Activated CD8-positive, alpha-beta T cell treated with anti-CD3 and anti-CD28 coated beads for 36 hours (primary cell): ENCODE data around the gene ARF1. TPM values are rescaled to one million over a fixed set of nuclear protein-coding genes. Genes with fewer than 3 reads are reported as not detected.

Experiments used
- ATAC-seq: fragments of 200-7000 bp; cut with Tn5 transposase; one replicate; pipeline ENCODE4 v1.10.0; 2021; ENCODE audit warnings: mild to moderate bottlenecking, moderate library complexity
- CTCF ChIA-PET: fragments of 350-600 bp; sonication (Branson Sonifier 250); formaldehyde crosslinking; loops from one replicate; lab custom pipeline; 2021; ENCODE audit warnings: antibody characterized with exemption; lab: Charles Lee
- POLR2A ChIA-PET: fragments of 350-600 bp; sonication (Branson Sonifier 250); formaldehyde crosslinking; loops from one replicate; lab custom pipeline; 2021; ENCODE audit warnings: antibody characterized with exemption; lab: Charles Lee
- DNase-seq: peaks from one replicate; pipeline ENCODE4 v3.0.0-alpha.2; 2020
- H3K27ac Mint-ChIP-seq: one replicate; pipeline ENCODE4 v1.8.0; 2021; ENCODE audit warnings: mild to moderate bottlenecking, mixed read lengths
- H3K27me3 Mint-ChIP-seq: one replicate; pipeline ENCODE4 v1.8.0; 2021; ENCODE audit warnings: mixed read lengths
- H3K36me3 Mint-ChIP-seq: one replicate; pipeline ENCODE4 v1.8.0; 2021; ENCODE audit warnings: low read depth, mixed read lengths
- H3K4me1 Mint-ChIP-seq: one replicate; pipeline ENCODE4 v1.8.0; 2021; ENCODE audit warnings: low read depth, mixed read lengths
- H3K4me3 Mint-ChIP-seq: one replicate; pipeline ENCODE4 v1.8.0; 2021; ENCODE audit warnings: mild to moderate bottlenecking, moderate library complexity, mixed read lengths
- H3K9me3 Mint-ChIP-seq: one replicate; pipeline ENCODE4 v1.8.0; 2021; ENCODE audit warnings: mixed read lengths
- CTCF ChIP-seq: fragments of 200-600 bp; IDR thresholded peaks from one replicate; pipeline ENCODE4 v1.8.0; 2022; ENCODE audit warnings: antibody characterized with exemption, mild to moderate bottlenecking
- intact Hi-C: fragments of 100-400 bp; cut with micrococcal nuclease; formaldehyde crosslinking; loops from one replicate; pipeline ENCODE4 v1.10.0; 2022
- total RNA-seq, 2 experiments: library from RNA; stranded (reverse); gene quantifications; one replicate each; pipeline ENCODE4 v1.2.3, GENCODE V29; 2021

The ARF1 gene
- total RNA-seq, 2 experiments from 2014 or later: 349 to 350 TPM

- Mint-ChIP-seq H3K4me1 (peaks cover 2% of the 10 kb centered on the region), H3K27me3 (peaks cover 20% of the 10 kb centered on the region), H3K36me3 (no peaks in the 10 kb centered on the region), H3K4me3 (no peak overlapping the region), H3K9me3 (no peaks in the 10 kb centered on the region), H3K27ac (no peak overlapping the region)
- no peak for ATAC-seq
- DNase-seq: no peak
- ChIA-PET CTCF (no interaction called here), POLR2A (no interaction called here)
- TF ChIP-seq CTCF: no peak
- intact Hi-C loops: no loop called here
Measured at GRCh38 chr1:228065543-228066347, 16.8 kb upstream of the ARF1 start.

GRCh38 chr1:228066416-228066815, 16.1 kb upstream of the ARF1 start:
- no peaks in the 10 kb centered on the region for H3K9me3 Mint-ChIP-seq
- CTCF ChIA-PET: no interaction called here
- DNase-seq: no peak
- H3K27me3 Mint-ChIP-seq: peaks cover 14% of the 10 kb centered on the region
- no peaks in the 10 kb centered on the region for H3K4me1 Mint-ChIP-seq
- POLR2A ChIA-PET: no interaction called here
- no peak overlapping the region for H3K27ac Mint-ChIP-seq
- TF ChIP-seq CTCF: no peak
- no peak overlapping the region for H3K4me3 Mint-ChIP-seq
- intact Hi-C loops: no loop called here
- no peaks in the 10 kb centered on the region for H3K36me3 Mint-ChIP-seq
- no peak for ATAC-seq

- H3K27me3 Mint-ChIP-seq: peaks cover 12% of the 10 kb centered on the region
- DNase-seq: no peak
- CTCF ChIA-PET: no interaction called here
- intact Hi-C loops: no loop called here
- no peak overlapping the region for H3K4me3 Mint-ChIP-seq
- H3K9me3 Mint-ChIP-seq: no peaks in the 10 kb centered on the region
- ATAC-seq: no peak
- no peaks in the 10 kb centered on the region for H3K4me1 Mint-ChIP-seq
- no peaks in the 10 kb centered on the region for H3K36me3 Mint-ChIP-seq
- POLR2A ChIA-PET: no interaction called here
- H3K27ac Mint-ChIP-seq: no peak overlapping the region
- no peak for TF ChIP-seq CTCF
Measured at GRCh38 chr1:228066891-228067654, 15.4 kb upstream of the ARF1 start.

- Mint-ChIP-seq H3K27ac (no peak overlapping the region), H3K36me3 (no peaks in the 10 kb centered on the region), H3K9me3 (no peaks in the 10 kb centered on the region), H3K4me1 (no peaks in the 10 kb centered on the region), H3K27me3 (peaks cover 12% of the 10 kb centered on the region), H3K4me3 (no peak overlapping the region)
- no peak for TF ChIP-seq CTCF
- DNase-seq (no peak), ATAC-seq (no peak)
- POLR2A ChIA-PET: no interaction called here
- intact Hi-C loops: no loop called here
- CTCF ChIA-PET: no interaction called here
Measured at GRCh38 chr1:228068359-228068758, 14.1 kb upstream of the ARF1 start.

- DNase-seq: no peak
- Mint-ChIP-seq H3K9me3 (no peaks in the 10 kb centered on the region), H3K4me3 (no peak overlapping the region), H3K27ac (no peak overlapping the region), H3K36me3 (no peaks in the 10 kb centered on the region), H3K4me1 (no peaks in the 10 kb centered on the region), H3K27me3 (peaks cover 11% of the 10 kb centered on the region)
- no peak for TF ChIP-seq CTCF
- CTCF ChIA-PET: no interaction called here
- no peak for ATAC-seq
- POLR2A ChIA-PET: no interaction called here
- intact Hi-C loops: no loop called here
Measured at GRCh38 chr1:228070173-228070572, 12.3 kb upstream of the ARF1 start.
